AG20443 (cell line): Measurements from ENCODE around the gene ATP9A.
"Not testable (repeated sequence)": the region's sequence is repeated elsewhere in the genome, so short reads cannot be mapped to it uniquely, and the experiment has no call there.

Experiments used
- DNase-seq: peaks from one replicate; pipeline ENCODE4 v3.0.0; 2012; ENCODE audit warnings: low spot score, mixed read lengths

The ATP9A gene

GRCh38 chr20:51752343-51752951 is 15.7 kb downstream of the ATP9A start:
- DNase-seq, result peak; percentile 72

DNA sequence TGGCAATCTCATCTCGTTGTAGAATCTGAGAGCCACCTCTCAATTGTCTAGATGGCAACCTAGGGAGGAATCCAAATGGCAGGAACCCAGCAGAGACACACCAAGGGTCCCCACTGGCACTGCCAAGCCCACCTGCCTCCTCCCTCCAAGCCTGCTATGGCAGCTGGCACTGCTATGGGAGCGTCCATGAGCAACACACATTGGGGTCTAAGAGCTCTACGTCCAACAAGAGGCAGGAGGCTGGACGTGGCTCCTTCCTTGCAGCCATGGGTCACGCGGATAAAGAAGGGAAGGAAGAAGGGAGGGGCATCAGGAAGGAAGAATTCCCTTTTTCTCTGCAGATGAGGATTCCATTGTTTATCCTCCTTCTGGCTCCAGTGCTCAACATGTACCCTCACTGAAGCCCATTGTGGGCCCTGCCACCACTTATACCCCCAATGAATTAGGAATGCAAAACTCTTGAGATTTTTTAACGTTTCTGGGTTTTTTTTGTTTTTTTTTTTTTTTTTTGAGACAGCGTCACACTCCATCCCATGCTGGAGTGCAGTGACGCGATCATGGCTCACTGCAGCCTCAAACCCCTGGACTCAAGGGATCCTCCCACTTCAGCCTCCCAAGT is 17.3 kb downstream of the ATP9A start:
- no peak for DNase-seq

GRCh38 chr20:51750037-51750769 is 18.0 kb downstream of the ATP9A start:
- DNase-seq, result peak; percentile 90

- DNase-seq, result no peak
These were observed 18.5 kb downstream of the ATP9A start for GRCh38 chr20:51749674-51750036.

- DNase-seq, result no peak
These were observed 20.8 kb downstream of the ATP9A start for GRCh38 chr20:51747182-51747911.

DNA sequence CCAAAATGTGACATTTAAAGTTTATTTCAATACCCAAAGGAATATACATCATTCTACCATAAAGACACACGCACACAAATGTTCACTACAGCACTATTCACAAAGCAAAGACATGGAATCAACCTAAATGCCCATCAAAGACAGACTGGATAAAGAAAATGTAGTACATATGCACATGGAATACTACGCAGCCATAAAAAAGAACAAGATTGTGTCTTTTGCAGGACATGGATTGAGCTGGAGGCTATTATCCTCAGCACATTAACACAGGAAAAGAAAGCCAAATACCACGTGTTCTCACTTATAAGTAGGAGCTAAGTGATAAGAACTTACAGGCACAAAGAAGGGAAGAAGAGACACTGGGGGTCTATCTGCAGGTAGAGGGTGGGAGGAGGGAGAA is 22.4 kb downstream of the ATP9A start:
- no peak for DNase-seq

DNA sequence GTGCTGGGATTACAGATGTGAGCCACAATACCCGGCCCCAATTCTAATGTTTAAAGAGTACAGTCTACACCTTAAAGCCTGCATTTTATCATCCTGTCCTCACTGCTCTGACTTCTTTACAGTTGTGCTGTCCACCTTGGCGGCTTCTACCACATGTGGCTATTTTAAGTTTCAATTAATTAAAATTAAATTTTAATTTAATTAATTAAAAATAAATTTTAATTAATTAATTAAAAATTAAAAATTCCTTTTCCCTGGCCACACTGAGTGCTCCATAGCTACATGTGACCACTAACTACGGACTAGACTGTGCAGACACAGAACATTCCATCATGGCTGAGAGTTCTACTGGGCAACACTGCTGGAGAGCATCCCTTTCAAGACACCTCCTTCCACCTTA is 27.4 kb downstream of the ATP9A start:
- DNase-seq, result no peak

GRCh38 chr20:51740308-51740707 is 27.9 kb downstream of the ATP9A start:
- DNase-seq, result not testable (repeated sequence)

DNA sequence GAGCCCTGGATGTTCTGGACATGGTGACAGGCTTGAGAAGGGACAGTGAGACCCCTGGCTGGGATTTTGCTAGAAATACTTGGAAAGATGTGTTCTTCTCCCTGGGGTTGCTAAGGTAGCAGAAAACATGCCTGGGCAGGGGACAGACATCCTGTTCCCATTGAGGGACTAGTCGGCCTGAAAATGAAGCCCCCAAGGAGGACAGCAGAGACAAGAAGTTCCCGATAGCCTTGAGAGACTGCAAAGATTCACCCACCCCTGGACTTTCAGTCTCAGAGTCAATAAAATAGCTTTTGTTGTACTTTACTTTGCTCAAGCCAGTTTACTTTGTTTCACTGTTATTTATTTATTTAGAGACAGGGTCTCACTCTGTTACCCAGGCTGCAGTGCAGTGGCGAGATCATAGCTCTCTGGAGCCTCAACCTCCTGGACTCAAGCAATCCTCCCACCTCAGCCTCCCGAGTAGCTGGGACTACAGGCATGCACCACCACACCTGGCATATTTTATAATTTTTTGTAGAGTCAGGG is 28.4 kb downstream of the ATP9A start:
- no peak for DNase-seq

DNA sequence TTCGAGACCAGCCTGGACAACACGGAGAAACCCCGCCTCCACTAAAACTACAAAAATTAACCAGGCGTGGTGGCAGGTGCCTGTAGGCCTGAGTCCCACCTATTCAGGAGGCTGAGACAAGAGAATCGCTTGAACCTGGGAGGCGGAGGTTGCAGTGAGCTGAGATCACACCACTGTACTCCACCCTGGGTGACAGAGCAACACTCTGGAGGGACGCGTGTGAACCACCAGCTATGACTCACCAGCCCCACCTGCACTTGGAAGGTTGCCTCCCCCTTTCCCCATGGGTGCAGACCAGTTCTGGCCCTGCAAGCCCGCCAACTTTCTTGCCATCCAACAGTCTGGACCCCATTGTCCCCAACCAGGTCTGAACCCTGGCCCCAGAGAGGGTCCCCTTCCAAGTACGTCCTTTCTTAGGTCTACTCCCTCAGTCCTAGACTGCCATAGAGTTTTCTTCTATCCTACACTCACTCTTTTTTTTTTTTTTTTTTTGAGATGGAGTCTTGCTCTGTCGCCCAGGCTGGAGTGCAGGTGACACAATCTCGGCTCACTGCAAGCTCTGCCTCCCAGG is 29.2 kb downstream of the ATP9A start:
- no peak for DNase-seq

DNA sequence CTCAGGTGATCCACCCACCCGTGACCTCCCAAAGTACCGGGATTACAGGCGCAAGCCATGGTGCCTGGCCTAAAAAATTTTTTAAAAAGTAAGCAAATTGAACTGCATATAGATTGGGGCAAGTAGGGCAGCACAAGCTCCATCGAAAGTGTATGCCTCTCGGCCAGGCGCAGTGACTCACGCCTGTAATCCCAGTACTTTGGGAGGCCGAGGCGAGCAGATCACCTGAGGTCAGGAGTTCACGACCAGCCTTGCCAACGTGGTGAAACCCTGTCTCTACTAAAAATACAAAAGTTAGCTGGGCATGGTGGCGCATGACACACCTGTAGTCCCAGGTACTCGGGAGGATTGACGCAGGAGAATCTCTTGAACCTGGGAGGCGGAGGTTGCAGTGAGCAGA is 29.9 kb downstream of the ATP9A start:
- DNase-seq, result not testable (repeated sequence)

DNA sequence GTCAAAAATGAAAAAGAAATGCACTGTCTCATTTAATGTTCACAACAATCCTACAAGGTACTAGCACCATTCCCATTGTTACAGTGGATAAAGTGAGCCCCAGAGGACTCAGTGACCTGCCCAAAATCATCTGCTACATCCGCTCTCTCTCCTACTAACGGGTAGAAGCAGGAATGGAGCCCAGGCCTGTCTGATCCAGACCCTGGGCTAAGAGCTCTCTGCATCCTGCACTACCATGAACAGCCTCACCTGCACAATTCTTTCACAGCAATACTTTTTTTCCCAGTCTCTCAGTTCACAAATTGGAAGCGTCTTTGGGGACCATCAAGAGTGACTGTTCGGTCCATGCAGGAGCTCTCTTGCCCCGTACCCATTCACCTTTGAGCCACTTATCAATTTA is 31.2 kb downstream of the ATP9A start:
- no peak for DNase-seq

DNA sequence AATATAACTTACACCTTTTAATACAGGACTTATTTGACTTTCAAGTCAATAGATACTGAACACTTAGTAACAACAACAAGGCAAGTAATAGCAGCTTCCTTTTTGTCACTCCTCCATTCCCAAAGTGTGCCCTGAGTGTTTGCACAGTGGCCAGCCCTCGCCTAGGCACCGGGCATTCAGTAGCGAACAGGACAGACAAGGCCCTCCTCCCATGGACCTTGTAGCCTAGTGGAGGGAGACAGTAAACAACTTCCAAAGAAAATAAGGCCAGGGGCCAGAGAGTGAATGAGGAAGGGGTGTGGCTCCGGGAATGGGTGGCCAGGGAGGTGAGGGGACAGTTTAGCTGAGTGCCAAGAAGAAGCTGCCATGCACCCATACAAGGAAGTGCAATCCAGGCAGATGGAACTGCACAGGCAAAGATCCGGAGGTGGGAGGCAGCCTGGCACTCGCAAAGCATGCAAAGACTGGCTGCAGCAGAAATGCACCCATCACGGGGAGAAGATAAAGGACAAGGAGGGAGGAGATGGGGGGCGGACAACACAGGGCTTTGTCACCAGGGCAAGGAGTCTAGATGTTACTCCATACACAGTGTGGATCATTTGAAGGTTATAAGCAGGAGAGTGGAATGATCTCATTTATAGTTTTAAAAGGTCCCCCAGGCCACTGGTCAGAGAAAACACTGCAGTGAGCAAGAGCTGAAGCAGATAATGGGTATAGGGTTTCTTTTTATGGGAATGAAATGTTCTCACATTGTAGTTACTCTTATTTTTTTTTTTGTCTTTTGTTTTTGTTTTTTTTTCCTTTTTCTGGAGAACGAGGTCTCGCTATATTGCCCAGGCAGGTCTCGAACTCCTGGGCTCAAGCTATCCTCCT is 32.2 kb downstream of the ATP9A start:
- no peak for DNase-seq

GRCh38 chr20:51734876-51735720 is 33.1 kb downstream of the ATP9A start:
- no peak for DNase-seq

- no peak for DNase-seq
These were observed 35.1 kb downstream of the ATP9A start for GRCh38 chr20:51733070-51733469.

DNA sequence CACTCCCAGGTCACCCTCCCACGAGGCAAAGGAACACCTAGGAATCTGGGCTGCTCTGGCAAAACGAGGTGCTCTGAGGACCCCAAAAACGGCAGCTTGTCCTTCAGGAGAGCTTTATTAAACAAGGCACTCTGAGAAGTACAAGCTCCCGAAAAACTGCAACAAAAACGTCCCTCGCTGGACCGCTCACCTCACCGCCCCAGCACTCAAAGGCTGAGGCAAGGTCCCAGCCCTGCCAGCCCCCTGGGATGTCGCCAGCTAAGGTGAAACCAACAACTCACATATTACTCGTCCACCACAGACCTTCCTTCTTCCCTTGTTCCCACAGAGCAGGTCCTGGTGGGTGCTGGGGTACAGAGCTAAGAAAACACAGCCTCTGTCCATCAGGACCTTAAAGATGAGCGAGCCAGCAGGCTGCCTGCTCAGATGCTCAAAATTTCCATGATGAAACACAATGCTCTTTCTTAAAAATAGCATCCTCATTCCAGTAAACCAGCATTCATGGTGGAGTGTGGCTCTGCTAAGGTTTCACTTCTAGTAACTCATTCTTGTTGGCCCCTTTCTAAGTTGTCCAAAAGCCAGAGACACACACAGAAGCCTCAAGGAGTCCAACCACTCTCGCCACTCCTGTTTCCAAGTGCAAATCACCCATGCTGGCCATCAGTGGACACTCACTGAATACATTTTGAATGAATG is 35.9 kb downstream of the ATP9A start:
- DNase-seq, result peak; percentile 48

DNA sequence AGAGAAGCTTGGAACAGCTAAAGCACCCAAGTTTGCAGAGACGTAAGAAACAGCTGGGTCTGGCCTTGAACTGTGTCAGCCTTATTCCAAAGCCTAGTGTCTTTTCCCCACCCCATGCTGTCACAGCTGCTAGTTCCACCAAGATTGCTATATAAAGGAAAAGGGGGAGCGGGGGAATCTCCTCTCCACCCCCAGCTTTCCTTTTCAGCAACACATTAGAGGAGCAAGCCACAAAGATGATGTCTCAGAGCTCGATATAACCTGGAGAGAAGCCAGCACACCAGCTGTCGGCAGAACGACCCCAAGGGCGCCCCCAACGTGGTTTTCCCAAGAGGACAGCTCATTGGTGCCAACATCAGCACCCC is 36.5 kb downstream of the ATP9A start:
- DNase-seq, result no peak

GRCh38 chr20:51729771-51730170 is 38.4 kb downstream of the ATP9A start:
- DNase-seq, result no peak

DNA sequence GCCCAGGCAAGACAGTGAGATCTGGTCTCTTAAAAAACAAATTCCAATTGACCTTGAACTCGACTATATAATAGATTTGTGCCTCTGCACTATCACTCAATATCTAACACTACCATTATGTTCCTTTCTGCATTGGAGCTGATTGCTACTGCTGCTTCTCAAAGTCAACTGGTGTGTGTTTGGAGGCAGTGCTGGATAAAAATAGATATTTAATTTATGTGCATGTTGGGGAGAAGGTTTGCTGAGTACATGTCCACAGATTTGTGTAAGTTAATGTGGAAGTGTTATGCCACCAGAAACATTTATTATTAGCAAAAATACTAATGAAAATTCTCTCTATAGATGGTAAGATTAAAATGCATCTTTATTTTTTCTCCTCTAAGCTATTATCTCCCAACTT is 39.5 kb downstream of the ATP9A start:
- DNase-seq, result no peak

GRCh38 chr20:51727872-51728271 is 40.3 kb downstream of the ATP9A start:
- no peak for DNase-seq
